ENCODE data around the gene MRPL55. TPM values are rescaled to one million over a fixed set of nuclear protein-coding genes. Genes with fewer than 3 reads are reported as not detected.

The MRPL55 gene
- total RNA-seq, 2 donors from 2014 or later = 57.6 to 66.7 TPM

- Histone ChIP-seq H3K9me3 (ENCODE audit: control insufficient read depth, low read length) (no peaks in the 10 kb centered on the region), H3K9ac (ENCODE audit: extremely low read depth, low read length, poor library complexity, severe bottlenecking) (no peak overlapping the region), H3K36me3 (ENCODE audit: control insufficient read depth, insufficient read depth, low read length) (peaks cover 28% of the 10 kb centered on the region), H3K27ac (ENCODE audit: low read depth, low read length) (no peak overlapping the region), H3K4me3 (ENCODE audit: low read length) (no peak overlapping the region), H3K27me3 (ENCODE audit: control insufficient read depth, insufficient read depth, low read length, poor library complexity, severe bottlenecking) (no peaks in the 10 kb centered on the region), H3K4me1 (ENCODE audit: control insufficient read depth, insufficient read depth, low read length) (peaks cover 7% of the 10 kb centered on the region)
- Mint-ChIP-seq H3K4me3 (peak overlapping the region; percentile 88), H3K36me3 (ENCODE audit: low read depth) (peaks cover 22% of the 10 kb centered on the region), H3K4me1 (peaks cover under 1% of the 10 kb centered on the region), H3K27ac (peak overlapping the region; percentile 36), H3K27me3 (ENCODE audit: insufficient read depth) (no peaks in the 10 kb centered on the region), H3K9me3 (no peaks in the 10 kb centered on the region)
- WGBS, 2 experiments (ENCODE audit: insufficient coverage in 1 of 2, insufficient read length in 1 of 2) = 88 to 90% methylated on average over 5 to 7 of the region's 7 CpGs
- peak; percentile 45 for DNase-seq
- no peak for TF ChIP-seq CTCF (conservative IDR thresholded peaks at IDR 0.05)
Observed at GRCh38 chr1:228104526-228105269, 4.4 kb downstream of the MRPL55 start.

GRCh38 chr1:228102791-228103620 is 6.1 kb downstream of the MRPL55 start, which contains the start of gene C1orf35:
C1orf35 (minus strand) TSS chr1:228103325; CDS start chr1:228103227, 98 bp downstream.
- Mint-ChIP-seq H3K27me3 (ENCODE audit: insufficient read depth) (no peaks in the 10 kb centered on the region), H3K4me3 (peak within 1 kb of the TSS; percentile 88), H3K4me1 (no peaks in the 10 kb centered on the region), H3K9me3 (no peaks in the 10 kb centered on the region), H3K27ac (peak within 1 kb of the TSS; percentile 95), H3K36me3 (ENCODE audit: low read depth) (peaks cover 37% of the 10 kb centered on the region)
- Histone ChIP-seq H3K4me3 (ENCODE audit: low read length) (peak within 1 kb of the TSS; percentile 80), H3K9me3 (ENCODE audit: control insufficient read depth, low read length) (no peaks in the 10 kb centered on the region), H3K27me3 (ENCODE audit: control insufficient read depth, insufficient read depth, low read length, poor library complexity, severe bottlenecking) (no peaks in the 10 kb centered on the region), H3K4me1 (ENCODE audit: control insufficient read depth, insufficient read depth, low read length) (peaks cover 5% of the 10 kb centered on the region), H3K27ac (ENCODE audit: low read depth, low read length) (peak within 1 kb of the TSS; percentile 64), H3K36me3 (ENCODE audit: control insufficient read depth, insufficient read depth, low read length) (peaks cover 45% of the 10 kb centered on the region), H3K9ac (ENCODE audit: extremely low read depth, low read length, poor library complexity, severe bottlenecking) (peak within 1 kb of the TSS; percentile 73)
- no peak for TF ChIP-seq CTCF (conservative IDR thresholded peaks at IDR 0.05)
- WGBS, 2 experiments (ENCODE audit: insufficient coverage in 1 of 2, insufficient read length in 1 of 2) = 0 to 1% methylated on average over 52 to 104 of the region's 104 CpGs
- peak; percentile 98 for DNase-seq

- Histone ChIP-seq H3K9me3 (ENCODE audit: control insufficient read depth, low read length) (no peaks in the 10 kb centered on the region), H3K9ac (ENCODE audit: extremely low read depth, low read length, poor library complexity, severe bottlenecking) (peak overlapping the region; percentile 11), H3K27me3 (ENCODE audit: control insufficient read depth, insufficient read depth, low read length, poor library complexity, severe bottlenecking) (no peaks in the 10 kb centered on the region), H3K27ac (ENCODE audit: low read depth, low read length) (no peak overlapping the region), H3K36me3 (ENCODE audit: control insufficient read depth, insufficient read depth, low read length) (peaks cover 47% of the 10 kb centered on the region), H3K4me1 (ENCODE audit: control insufficient read depth, insufficient read depth, low read length) (peaks cover 5% of the 10 kb centered on the region), H3K4me3 (ENCODE audit: low read length) (peak overlapping the region; percentile 80)
- H3K36me3 Mint-ChIP-seq (ENCODE audit: low read depth) = peaks cover 43% of the 10 kb centered on the region
- WGBS, 2 experiments (ENCODE audit: insufficient coverage in 1 of 2, insufficient read length in 1 of 2) = 9 to 10% methylated on average over 36 to 73 of the region's 73 CpGs
- H3K4me3 Mint-ChIP-seq = peak overlapping the region; percentile 88
- no peaks in the 10 kb centered on the region for H3K27me3 Mint-ChIP-seq (ENCODE audit: insufficient read depth)
- H3K4me1 Mint-ChIP-seq = no peaks in the 10 kb centered on the region
- DNase-seq = peak; percentile 89
- no peak overlapping the region for H3K27ac Mint-ChIP-seq
- no peaks in the 10 kb centered on the region for H3K9me3 Mint-ChIP-seq
- peak; percentile 67 for TF ChIP-seq CTCF (conservative IDR thresholded peaks at IDR 0.05)
Observed at GRCh38 chr1:228101994-228102790, 6.9 kb downstream of the MRPL55 start.

Measured in endodermal cell (in vitro differentiated cells).